Measurements from ENCODE around the gene EML6.

DNA sequence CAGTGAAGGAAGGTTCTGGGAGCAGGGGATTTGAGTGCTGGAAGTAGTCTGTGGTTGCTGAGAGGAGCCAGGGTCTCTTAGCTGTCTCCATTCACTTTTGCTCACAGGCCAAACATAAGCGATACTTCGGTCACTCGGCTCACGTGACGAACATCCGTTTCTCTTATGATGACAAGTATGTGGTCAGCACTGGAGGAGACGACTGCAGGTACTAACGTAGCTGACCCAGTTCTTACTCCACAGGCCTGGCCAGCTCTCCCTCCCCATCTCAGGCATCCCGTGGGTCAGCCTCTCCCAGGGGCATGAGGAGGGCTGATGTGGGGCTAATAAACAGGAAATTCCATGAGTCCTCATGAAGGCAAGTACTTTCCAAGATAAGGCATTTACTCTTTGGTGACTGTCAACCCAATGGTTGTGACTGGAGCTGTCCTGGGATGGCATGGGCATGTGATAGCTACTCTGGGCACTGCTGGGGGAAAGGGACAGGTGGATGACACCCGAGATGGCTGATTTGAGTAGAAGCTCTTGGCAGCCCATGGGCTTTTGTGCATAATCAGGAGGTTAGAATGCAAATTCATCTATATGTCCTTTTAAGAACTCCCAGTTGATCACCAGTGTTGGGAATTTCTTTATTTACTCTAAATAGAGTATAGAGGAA, 245.2 kb downstream of the EML6 start:
- no peak for TF ChIP-seq GATA3 (IDR thresholded peaks at IDR 0.05; ENCODE audit: borderline replicate concordance)
- no peak for TF ChIP-seq RNF2 (IDR thresholded peaks at IDR 0.05; ENCODE audit: borderline replicate concordance, low read depth)
- TF ChIP-seq, protein P1, sequence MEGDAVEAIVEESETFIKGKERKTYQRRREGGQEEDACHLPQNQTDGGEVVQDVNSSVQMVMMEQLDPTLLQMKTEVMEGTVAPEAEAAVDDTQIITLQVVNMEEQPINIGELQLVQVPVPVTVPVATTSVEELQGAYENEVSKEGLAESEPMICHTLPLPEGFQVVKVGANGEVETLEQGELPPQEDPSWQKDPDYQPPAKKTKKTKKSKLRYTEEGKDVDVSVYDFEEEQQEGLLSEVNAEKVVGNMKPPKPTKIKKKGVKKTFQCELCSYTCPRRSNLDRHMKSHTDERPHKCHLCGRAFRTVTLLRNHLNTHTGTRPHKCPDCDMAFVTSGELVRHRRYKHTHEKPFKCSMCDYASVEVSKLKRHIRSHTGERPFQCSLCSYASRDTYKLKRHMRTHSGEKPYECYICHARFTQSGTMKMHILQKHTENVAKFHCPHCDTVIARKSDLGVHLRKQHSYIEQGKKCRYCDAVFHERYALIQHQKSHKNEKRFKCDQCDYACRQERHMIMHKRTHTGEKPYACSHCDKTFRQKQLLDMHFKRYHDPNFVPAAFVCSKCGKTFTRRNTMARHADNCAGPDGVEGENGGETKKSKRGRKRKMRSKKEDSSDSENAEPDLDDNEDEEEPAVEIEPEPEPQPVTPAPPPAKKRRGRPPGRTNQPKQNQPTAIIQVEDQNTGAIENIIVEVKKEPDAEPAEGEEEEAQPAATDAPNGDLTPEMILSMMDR (IDR thresholded peaks at IDR 0.05), result no peak

Data from A549 (cell line).